ENCODE results near the gene YARS2.

Gene YARS2

GRCh38 chr12:32755654-32756475, at the start of gene YARS2:
YARS2 (minus strand) TSS chr12:32755897; CDS start chr12:32755874, 23 bp downstream.
- peak within 1 kb of the TSS; percentile 92 for H3K4me3 Mint-ChIP-seq
- peaks cover 18% of the 10 kb centered on the region for H3K36me3 Mint-ChIP-seq
- peak within 1 kb of the TSS; percentile 87 for H3K27ac Mint-ChIP-seq
- H3K27me3 Mint-ChIP-seq = no peaks in the 10 kb centered on the region
- CTCF ChIA-PET = interaction anchor here (0.5 to 4.5 kb wide), 40 partner anchors 11 to 1485 kb away, joined by 3 to 61 read pairs (median 4); partner anchors contain the start of genes ALG10, DENND5B, ETFBKMT and FGD4
- peak; percentile 92 for DNase-seq
- no peaks in the 10 kb centered on the region for H3K9me3 Mint-ChIP-seq
- peaks cover 25% of the 10 kb centered on the region for H3K4me1 Mint-ChIP-seq

GRCh38 chr12:32804301-32804700, 48.6 kb upstream of the YARS2 start:
- no peaks in the 10 kb centered on the region for H3K9me3 Mint-ChIP-seq
- no peak overlapping the region for H3K27ac Mint-ChIP-seq
- no peak for DNase-seq
- no peak overlapping the region for H3K4me3 Mint-ChIP-seq
- H3K27me3 Mint-ChIP-seq = no peaks in the 10 kb centered on the region
- H3K36me3 Mint-ChIP-seq = no peaks in the 10 kb centered on the region
- H3K4me1 Mint-ChIP-seq = no peaks in the 10 kb centered on the region
- CTCF ChIA-PET = no interaction called here

GRCh38 chr12:32801269-32801980, 45.7 kb upstream of the YARS2 start:
- CTCF ChIA-PET = no interaction called here
- no peak for DNase-seq
- Mint-ChIP-seq H3K27ac (no peak overlapping the region), H3K4me3 (no peak overlapping the region), H3K4me1 (no peaks in the 10 kb centered on the region), H3K27me3 (no peaks in the 10 kb centered on the region), H3K9me3 (no peaks in the 10 kb centered on the region), H3K36me3 (no peaks in the 10 kb centered on the region)

GRCh38 chr12:32794281-32794680, 38.6 kb upstream of the YARS2 start:
- CTCF ChIA-PET = no interaction called here
- Mint-ChIP-seq H3K9me3 (no peaks in the 10 kb centered on the region), H3K27me3 (no peaks in the 10 kb centered on the region), H3K4me1 (no peaks in the 10 kb centered on the region), H3K27ac (no peak overlapping the region), H3K36me3 (no peaks in the 10 kb centered on the region), H3K4me3 (no peak overlapping the region)
- DNase-seq = no peak

- Mint-ChIP-seq H3K4me3 (no peak overlapping the region), H3K27me3 (no peaks in the 10 kb centered on the region), H3K9me3 (no peaks in the 10 kb centered on the region), H3K27ac (no peak overlapping the region), H3K36me3 (no peaks in the 10 kb centered on the region), H3K4me1 (no peaks in the 10 kb centered on the region)
- DNase-seq = no peak
- CTCF ChIA-PET = no interaction called here
Measured at GRCh38 chr12:32789916-32790315, 34.2 kb upstream of the YARS2 start.

GRCh38 chr12:32789446-32789845, 33.7 kb upstream of the YARS2 start:
- CTCF ChIA-PET = no interaction called here

GRCh38 chr12:32788405-32788804, 32.7 kb upstream of the YARS2 start:
- Mint-ChIP-seq H3K4me3 (no peak overlapping the region), H3K4me1 (no peaks in the 10 kb centered on the region), H3K27me3 (no peaks in the 10 kb centered on the region), H3K27ac (no peak overlapping the region), H3K36me3 (no peaks in the 10 kb centered on the region), H3K9me3 (no peaks in the 10 kb centered on the region)
- DNase-seq = no peak
- CTCF ChIA-PET = no interaction called here

More at GRCh38 chr12:32789446-32789845, 33.7 kb upstream of the YARS2 start:
- Mint-ChIP-seq H3K4me1 (no peaks in the 10 kb centered on the region), H3K36me3 (no peaks in the 10 kb centered on the region), H3K27me3 (no peaks in the 10 kb centered on the region), H3K27ac (no peak overlapping the region), H3K9me3 (no peaks in the 10 kb centered on the region), H3K4me3 (no peak overlapping the region)
- DNase-seq = no peak

- Mint-ChIP-seq H3K4me3 (no peak overlapping the region), H3K4me1 (no peaks in the 10 kb centered on the region), H3K9me3 (no peaks in the 10 kb centered on the region), H3K36me3 (no peaks in the 10 kb centered on the region), H3K27ac (no peak overlapping the region), H3K27me3 (no peaks in the 10 kb centered on the region)
- CTCF ChIA-PET = no interaction called here
- no peak for DNase-seq
Measured at GRCh38 chr12:32785557-32785956, 29.9 kb upstream of the YARS2 start.

GRCh38 chr12:32783029-32783428, 27.3 kb upstream of the YARS2 start:
- Mint-ChIP-seq H3K36me3 (no peaks in the 10 kb centered on the region), H3K4me3 (no peak overlapping the region), H3K27ac (no peak overlapping the region), H3K4me1 (no peaks in the 10 kb centered on the region), H3K27me3 (peaks cover 6% of the 10 kb centered on the region), H3K9me3 (no peaks in the 10 kb centered on the region)
- CTCF ChIA-PET = no interaction called here
- no peak for DNase-seq

- peaks cover 6% of the 10 kb centered on the region for H3K27me3 Mint-ChIP-seq
- CTCF ChIA-PET = interaction anchor here (0.6 kb wide), 1 partner anchor 1406 kb away, joined by 3 read pairs; no protein-coding TSS in a partner anchor
- H3K4me1 Mint-ChIP-seq = no peaks in the 10 kb centered on the region
- no peak for DNase-seq
- H3K9me3 Mint-ChIP-seq = no peaks in the 10 kb centered on the region
- no peaks in the 10 kb centered on the region for H3K36me3 Mint-ChIP-seq
- no peak overlapping the region for H3K4me3 Mint-ChIP-seq
- H3K27ac Mint-ChIP-seq = no peak overlapping the region
Measured at GRCh38 chr12:32780071-32780470, 24.4 kb upstream of the YARS2 start.

GRCh38 chr12:32777691-32778175, 22.0 kb upstream of the YARS2 start:
- Mint-ChIP-seq H3K9me3 (no peaks in the 10 kb centered on the region), H3K36me3 (no peaks in the 10 kb centered on the region), H3K4me3 (no peak overlapping the region), H3K4me1 (no peaks in the 10 kb centered on the region), H3K27me3 (peaks cover 6% of the 10 kb centered on the region), H3K27ac (no peak overlapping the region)
- CTCF ChIA-PET = no interaction called here
- DNase-seq = no peak

GRCh38 chr12:32777159-32777558, 21.5 kb upstream of the YARS2 start:
- no peaks in the 10 kb centered on the region for H3K4me1 Mint-ChIP-seq
- H3K36me3 Mint-ChIP-seq = no peaks in the 10 kb centered on the region
- no peak overlapping the region for H3K4me3 Mint-ChIP-seq
- no peak for DNase-seq
- H3K27ac Mint-ChIP-seq = no peak overlapping the region
- no peaks in the 10 kb centered on the region for H3K9me3 Mint-ChIP-seq
- peaks cover 6% of the 10 kb centered on the region for H3K27me3 Mint-ChIP-seq
- CTCF ChIA-PET = no interaction called here

GRCh38 chr12:32776258-32776657, 20.6 kb upstream of the YARS2 start:
- peaks cover 10% of the 10 kb centered on the region for H3K27me3 Mint-ChIP-seq
- CTCF ChIA-PET = no interaction called here

GRCh38 chr12:32773691-32774090, 18.0 kb upstream of the YARS2 start:
- H3K27ac Mint-ChIP-seq = no peak overlapping the region
- no peaks in the 10 kb centered on the region for H3K4me1 Mint-ChIP-seq
- CTCF ChIA-PET = no interaction called here
- H3K9me3 Mint-ChIP-seq = no peaks in the 10 kb centered on the region
- no peak for DNase-seq
- H3K4me3 Mint-ChIP-seq = no peak overlapping the region
- H3K27me3 Mint-ChIP-seq = peaks cover 7% of the 10 kb centered on the region
- no peaks in the 10 kb centered on the region for H3K36me3 Mint-ChIP-seq

More at GRCh38 chr12:32776258-32776657, 20.6 kb upstream of the YARS2 start:
- H3K27ac Mint-ChIP-seq = no peak overlapping the region
- H3K4me1 Mint-ChIP-seq = no peaks in the 10 kb centered on the region
- H3K36me3 Mint-ChIP-seq = no peaks in the 10 kb centered on the region
- H3K4me3 Mint-ChIP-seq = no peak overlapping the region
- no peak for DNase-seq
- no peaks in the 10 kb centered on the region for H3K9me3 Mint-ChIP-seq

GRCh38 chr12:32770141-32770540, 14.4 kb upstream of the YARS2 start:
- H3K36me3 Mint-ChIP-seq = no peaks in the 10 kb centered on the region
- no peak overlapping the region for H3K4me3 Mint-ChIP-seq
- H3K27me3 Mint-ChIP-seq = peaks cover 4% of the 10 kb centered on the region
- H3K4me1 Mint-ChIP-seq = no peaks in the 10 kb centered on the region
- H3K9me3 Mint-ChIP-seq = no peaks in the 10 kb centered on the region
- no peak overlapping the region for H3K27ac Mint-ChIP-seq
- CTCF ChIA-PET = interaction anchor here (0.6 kb wide), 1 partner anchor 1144 kb away, joined by 3 read pairs; no protein-coding TSS in a partner anchor
- no peak for DNase-seq

All from activated naive CD4-positive, alpha-beta T cell treated with anti-CD3 and anti-CD28 coated beads, Interleukin-2, amount 10 ng/mL, durations not matched to agents 7 days and 5 days (primary cell).